NOMO-1 (cell line): ENCODE measurements around the gene EVPLL.
"Not testable (repeated sequence)": the region's sequence is repeated elsewhere in the genome, so short reads cannot be mapped to it uniquely, and the experiment has no call there.

Experiments
- DNase-seq, 2 experiments: peaks; one replicate each; lab custom pipeline; 2025; ENCODE audit not compliant: unreplicated experiment in 2 of 2; lab: John Stamatoyannopoulos, UW

EVPLL gene

DNA sequence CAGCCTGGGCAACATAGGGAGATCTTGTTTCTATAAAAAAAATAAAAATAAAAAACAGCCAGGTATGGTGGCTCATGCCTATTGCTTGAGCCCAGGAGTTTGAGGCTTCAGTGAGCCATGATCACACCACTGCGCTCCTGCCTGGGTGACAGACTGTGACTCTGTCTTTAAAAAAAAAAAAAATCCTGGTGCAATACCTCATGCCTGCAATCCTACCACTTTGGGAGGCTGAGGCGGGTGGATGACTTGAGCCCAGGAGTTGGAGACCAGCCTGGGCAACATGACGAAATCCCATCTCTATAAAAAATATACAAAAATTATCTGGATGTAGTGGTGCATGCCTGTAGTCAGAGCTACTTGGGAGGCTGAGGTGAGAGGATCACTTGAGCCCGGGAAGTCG is 1.0 kb downstream of the EVPLL start:
- DNase-seq, result not testable (repeated sequence)

GRCh38 chr17:18379246-18380146 is 1.9 kb downstream of the EVPLL start:
- no peak for DNase-seq

DNA sequence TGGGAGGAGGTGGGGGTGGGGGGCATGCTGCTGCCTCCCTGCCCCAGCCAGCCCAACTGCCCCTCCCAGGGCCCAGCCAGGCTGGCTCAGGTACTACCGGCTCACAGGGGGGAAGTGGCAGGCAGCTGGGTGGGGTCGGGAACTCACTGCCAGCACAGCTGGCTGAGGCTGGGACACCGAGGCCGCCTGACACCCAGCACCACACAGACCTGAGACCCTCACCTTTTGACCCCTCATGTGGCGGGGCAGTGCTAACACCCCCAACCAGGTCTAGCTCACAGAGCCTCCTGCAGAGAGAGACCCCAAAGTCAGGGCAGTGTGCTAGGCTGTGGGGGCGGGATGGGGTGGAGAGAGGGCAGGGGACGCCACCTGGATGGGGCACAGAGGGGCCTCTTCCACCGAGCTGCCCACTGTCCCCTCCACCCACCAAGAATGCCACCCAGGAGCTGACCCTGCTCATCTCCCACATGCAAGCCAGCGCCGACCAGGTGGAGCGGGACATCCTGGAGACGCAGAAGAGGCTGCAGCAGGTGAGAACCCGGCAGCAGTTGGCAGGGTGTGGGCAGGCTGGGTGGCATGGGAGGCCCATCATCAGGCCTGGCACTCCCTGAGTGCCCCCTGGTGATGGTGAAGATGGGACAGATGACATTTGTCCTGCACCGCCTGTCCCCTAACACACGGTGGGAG is 3.0 kb downstream of the EVPLL start:
- no peak for DNase-seq

- DNase-seq, result no peak
Measured at GRCh38 chr17:18381158-18381952, 3.8 kb downstream of the EVPLL start.

DNA sequence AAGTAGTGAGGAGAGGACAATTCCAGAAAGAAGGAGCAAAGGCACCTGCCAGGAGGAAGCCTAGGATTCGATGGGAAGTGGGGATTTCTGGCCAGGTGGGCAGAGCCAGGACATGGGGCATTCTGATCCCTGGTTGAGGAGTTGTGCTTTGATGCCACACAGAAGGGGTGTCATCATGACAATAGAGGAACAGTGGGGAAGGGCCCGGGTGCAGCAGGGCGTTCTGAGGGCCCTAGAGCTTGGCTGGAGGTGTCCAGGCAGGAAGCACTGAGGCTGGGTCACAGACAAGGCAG is 4.3 kb downstream of the EVPLL start:
- no peak for DNase-seq

DNA sequence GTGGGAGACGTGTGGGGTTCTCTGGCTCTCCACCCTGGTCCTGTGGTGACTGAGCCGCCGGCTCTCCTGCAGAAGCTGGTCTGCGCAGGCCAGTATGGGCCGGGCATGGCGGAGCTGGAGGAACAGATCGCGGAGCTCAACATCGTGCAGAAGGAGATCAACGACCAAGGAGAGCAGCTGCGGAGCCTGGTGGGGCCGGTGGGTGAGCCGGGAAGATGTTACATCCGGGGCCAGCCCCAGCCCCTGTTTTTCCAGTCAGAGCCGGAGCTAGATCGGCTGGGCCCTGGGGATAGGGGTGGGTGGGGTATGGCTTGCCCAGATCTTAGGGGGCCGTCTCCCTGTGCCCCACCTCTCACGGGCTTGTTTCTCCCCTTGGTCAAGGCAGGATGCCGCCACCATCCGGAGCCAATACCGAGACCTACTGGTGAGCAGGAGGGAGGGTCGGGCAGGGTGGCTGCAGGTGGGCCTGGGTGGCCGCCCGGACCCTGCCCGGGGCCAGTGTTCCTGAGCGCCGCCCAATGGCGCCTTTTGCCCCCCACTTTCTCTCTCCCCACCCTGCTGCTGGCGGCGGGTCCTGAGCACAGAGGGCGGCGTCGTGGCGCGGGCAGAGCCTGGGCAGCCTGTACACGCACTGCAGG is 5.0 kb downstream of the EVPLL start:
- DNase-seq, result no peak

DNA sequence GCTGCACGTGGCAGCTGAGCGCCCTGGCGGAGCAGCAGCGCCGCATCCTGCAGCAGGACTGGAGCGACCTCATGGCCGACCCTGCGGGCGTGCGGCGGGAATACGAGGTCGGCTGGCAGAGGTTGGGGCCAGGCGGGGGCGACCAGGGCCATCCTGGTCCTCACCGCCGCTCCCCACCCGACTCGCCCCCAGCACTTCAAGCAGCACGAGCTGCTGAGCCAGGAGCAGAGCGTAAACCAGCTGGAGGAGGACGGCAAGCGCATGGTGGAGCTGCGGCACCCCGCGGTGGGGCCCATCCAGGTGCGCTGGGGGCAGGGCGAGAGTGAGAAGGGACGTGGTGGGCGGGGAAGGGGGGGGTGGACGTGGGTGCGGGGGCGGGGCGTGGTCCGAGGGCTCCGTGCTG is 5.5 kb downstream of the EVPLL start:
- DNase-seq, result not testable (repeated sequence)

GRCh38 chr17:18384271-18384670 is 6.7 kb downstream of the EVPLL start:
- DNase-seq, result not testable (repeated sequence)

DNA sequence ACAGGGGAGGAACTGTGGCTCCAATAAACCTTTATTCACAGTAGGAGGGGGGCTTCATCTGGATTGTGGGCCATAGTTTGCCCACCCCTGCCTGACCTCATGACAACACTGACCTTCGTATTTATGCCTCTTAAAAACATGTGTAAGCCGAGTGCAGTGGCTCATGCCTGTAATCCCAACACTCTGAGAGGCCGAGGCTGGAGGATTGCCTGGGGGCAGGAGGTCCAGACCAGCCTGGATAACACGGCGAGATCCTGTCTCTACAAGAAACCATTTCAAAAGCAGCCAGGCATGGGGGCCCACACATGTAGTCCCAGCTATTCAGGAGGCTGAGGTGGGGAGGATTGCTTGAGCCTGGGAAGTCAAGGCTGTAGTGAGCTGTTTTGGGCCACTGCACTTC is 10.0 kb downstream of the EVPLL start:
- not testable (repeated sequence) for DNase-seq

- not testable (repeated sequence) for DNase-seq
Measured at GRCh38 chr17:18388266-18388665, 10.7 kb downstream of the EVPLL start.

DNA sequence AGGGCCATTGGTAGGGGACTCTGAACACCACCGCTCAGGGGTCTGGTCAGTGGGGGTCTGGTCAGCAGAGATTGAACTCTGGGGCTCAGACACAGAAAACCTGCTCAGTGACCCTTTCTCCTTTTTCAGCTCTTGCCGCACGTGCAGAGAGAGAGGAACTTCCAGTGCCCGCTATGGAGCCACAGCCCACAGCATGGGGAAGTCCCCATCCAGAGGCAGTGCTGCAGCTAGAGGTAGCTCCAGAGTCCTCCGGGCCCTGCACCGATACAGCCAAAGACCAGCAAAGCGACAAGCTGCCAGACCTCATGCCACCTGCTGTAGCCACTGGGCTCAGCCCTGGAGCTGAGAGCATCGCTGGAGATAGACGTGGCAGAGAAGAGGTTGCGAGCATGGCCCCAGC is 11.2 kb downstream of the EVPLL start:
- not testable (repeated sequence) for DNase-seq

- not testable (repeated sequence) for DNase-seq
Measured at GRCh38 chr17:18401872-18402590, 24.5 kb downstream of the EVPLL start.

DNA sequence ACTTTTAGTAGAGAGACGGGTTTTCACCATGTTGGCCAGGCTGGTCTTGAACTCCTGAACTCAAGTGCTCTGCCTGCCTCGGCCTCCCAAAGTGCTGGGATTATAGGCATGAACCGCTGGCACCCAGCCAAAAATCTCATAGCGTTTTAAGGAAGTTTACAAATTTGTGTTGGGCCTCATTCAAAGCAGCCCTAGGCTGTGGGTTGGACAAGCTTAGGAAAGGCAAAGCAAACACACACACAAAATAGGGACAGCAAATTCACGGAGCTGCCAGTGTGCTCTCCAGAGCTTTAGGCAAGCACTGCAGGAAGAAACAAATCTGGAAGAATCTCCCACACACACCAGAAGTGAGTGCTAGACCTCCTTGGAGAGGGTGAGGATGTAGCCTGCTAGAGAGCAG is 25.6 kb downstream of the EVPLL start:
- DNase-seq, result not testable (repeated sequence)

DNA sequence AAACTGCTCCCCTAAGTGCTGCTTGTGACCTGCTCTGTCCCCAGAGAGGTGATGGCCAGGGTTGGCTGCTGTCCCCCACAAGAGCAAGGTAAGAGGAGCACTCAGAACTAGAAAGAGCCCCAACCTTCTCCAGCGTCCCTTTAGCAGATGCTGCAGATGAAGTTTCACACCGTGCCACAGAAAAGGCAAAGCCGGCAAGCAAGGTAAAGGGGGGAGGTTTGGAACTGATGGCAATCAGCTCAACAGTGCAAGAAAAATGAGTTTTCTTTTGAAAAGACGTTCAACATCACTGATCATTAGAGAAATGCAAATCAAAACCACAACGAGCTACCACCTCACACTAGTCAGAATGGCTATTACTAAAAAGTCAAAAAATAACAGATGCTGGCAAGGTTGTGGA is 26.0 kb downstream of the EVPLL start:
- DNase-seq, result not testable (repeated sequence)

DNA sequence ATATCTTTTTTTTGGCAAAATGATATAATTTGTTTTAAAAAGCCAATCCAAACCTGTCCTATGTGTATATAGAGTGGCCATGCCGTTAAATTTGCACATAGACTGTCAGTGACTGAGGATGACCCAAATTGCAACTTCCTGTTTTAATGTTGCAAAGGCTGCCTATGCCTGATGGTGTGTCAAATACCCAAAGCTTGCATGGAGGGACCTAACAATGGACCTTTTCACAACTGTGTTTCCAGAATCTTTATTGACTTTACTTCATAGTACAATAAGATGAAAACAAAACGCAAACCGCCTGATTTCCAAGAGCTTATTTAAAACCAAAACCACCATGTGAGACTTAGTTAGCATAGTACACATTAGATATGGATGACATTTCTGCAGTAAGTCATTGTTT is 31.3 kb downstream of the EVPLL start:
- peak; percentile 34 to 55 for DNase-seq

GRCh38 chr17:18409321-18409720 is 31.7 kb downstream of the EVPLL start:
- DNase-seq, result not testable (repeated sequence)

- DNase-seq, result not testable (repeated sequence)
Measured at GRCh38 chr17:18410736-18411135, 33.2 kb downstream of the EVPLL start.

- DNase-seq, result peak in 1 of 2 experiments; percentile 29
Measured at GRCh38 chr17:18411377-18411864, 33.8 kb downstream of the EVPLL start.

GRCh38 chr17:18412001-18412538 is 34.5 kb downstream of the EVPLL start:
- DNase-seq, result not testable (repeated sequence)

DNA sequence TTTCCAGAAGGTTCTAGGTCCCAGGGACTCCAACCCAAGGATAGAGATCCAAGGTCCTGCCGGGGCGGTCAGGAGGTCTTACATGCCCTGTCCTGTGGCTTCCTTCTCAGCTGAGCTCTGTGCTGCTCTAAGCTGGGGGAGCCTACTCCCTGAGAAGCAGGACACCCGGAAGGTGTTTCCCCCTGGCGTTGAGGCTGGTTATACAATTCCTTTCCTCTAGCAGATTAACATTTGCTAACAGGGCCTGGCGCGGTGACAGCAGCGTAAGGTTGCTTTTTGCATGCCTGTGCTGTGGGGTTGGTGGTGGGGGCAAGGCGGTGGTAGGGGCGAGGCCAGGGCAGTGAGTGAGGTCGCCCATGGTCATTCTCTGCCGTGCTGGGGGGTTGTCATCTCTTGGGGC is 43.9 kb downstream of the EVPLL start:
- not testable (repeated sequence) for DNase-seq
